Endothelial cell of umbilical vein (primary cell): Measurements from ENCODE around the gene PRM1. TPM values are rescaled to one million over a fixed set of nuclear protein-coding genes. Genes with fewer than 3 reads are reported as not detected.

Experiments
- BruUV-seq: library from RNA; stranded (reverse); fragments of 400-500 nt; replicated peaks from 2 replicates; lab custom pipeline; 2021; lab: Mats Ljungman, UMichigan
- CTCF ChIA-PET: fragments of 300-600, 350-600 bp; sonication (Branson Sonifier 250); formaldehyde crosslinking; loops from one replicate; lab custom pipeline; 2021; ENCODE audit warnings: antibody characterized with exemption, inconsistent platforms; lab: Charles Lee
- POLR2A ChIA-PET: fragments of 300-600, 350-600 bp; sonication (Branson Sonifier 250); formaldehyde crosslinking; loops from one replicate; lab custom pipeline; 2021; ENCODE audit warnings: antibody characterized with exemption, inconsistent platforms; lab: Charles Lee
- DNase-seq: peaks from one replicate; pipeline ENCODE4 v3.0.0-alpha.2; 2011; ENCODE audit warnings: low read depth, low spot score
- FAIRE-seq: peaks from 2 replicates; lab custom pipeline; 2011; peaks lifted over from hg19 to GRCh38; lab: Jason Lieb, UNC
- H2AFZ ChIP-seq: 2 replicates; pipeline ENCODE4 v1.6.0; 2012; ENCODE audit warnings: low read depth, low read length, control low read depth, inconsistent platforms
- H3K27ac ChIP-seq: 2 replicates; pipeline ENCODE4 v1.5.1; 2011; ENCODE audit warnings: low read depth, mild to moderate bottlenecking, control low read depth, low read length, moderate library complexity; ENCODE audit not compliant: insufficient read depth
- H3K27me3 ChIP-seq, 2 experiments: 2 replicates each; pipeline versions ENCODE4 v1.6.0 to v1.6.1; 2011; ENCODE audit warnings: low read length in 2 of 2, mixed read lengths in 1 of 2; ENCODE audit not compliant: control insufficient read depth in 2 of 2, insufficient read depth in 2 of 2
- H3K36me3 ChIP-seq, 2 experiments: 2 replicates in 1 of 2; 3 replicates in 1 of 2; pipeline ENCODE4 v1.5.1; 2011; ENCODE audit warnings: low read length in 2 of 2, mild to moderate bottlenecking in 1 of 2, moderate library complexity in 1 of 2; ENCODE audit not compliant: control insufficient read depth in 2 of 2, insufficient read depth in 2 of 2; ENCODE audit errors: extremely low read depth in 1 of 2
- H3K4me1 ChIP-seq: 3 replicates; pipeline ENCODE4 v1.5.1; 2011; ENCODE audit warnings: mild to moderate bottlenecking, low read length; ENCODE audit not compliant: control insufficient read depth, insufficient read depth; ENCODE audit errors: extremely low read depth
- H3K4me2 ChIP-seq: 2 replicates; pipeline ENCODE4 v1.6.1; 2011; ENCODE audit warnings: low read length, control low read depth, mixed read lengths; ENCODE audit not compliant: insufficient read depth
- H3K4me3 ChIP-seq, 3 experiments: fragments of 200-600 bp in 1 of 3; sonication (generic), shearing (Covaris generic) in 1 of 3; replicated peaks in 1 of 3; 2 replicates each; pipeline ENCODE4 v1.5.1; 2011 to 2016; ENCODE audit warnings: control low read depth in 3 of 3, low read length in 3 of 3, mild to moderate bottlenecking in 2 of 3, inconsistent platforms in 1 of 3, low read depth in 1 of 3, moderate library complexity in 1 of 3; ENCODE audit not compliant: insufficient read depth in 1 of 3
- H3K79me2 ChIP-seq: 2 replicates; pipeline ENCODE4 v1.6.0; 2012; ENCODE audit warnings: low read length, inconsistent platforms; ENCODE audit not compliant: control insufficient read depth, insufficient read depth
- H3K9ac ChIP-seq: replicated peaks from 2 replicates; pipeline ENCODE3; 2011; ENCODE audit warnings: low read length, control low read depth; ENCODE audit not compliant: insufficient read depth; ENCODE audit errors: extremely low read depth
- H3K9me1 ChIP-seq: replicated peaks from 3 replicates; pipeline ENCODE4 v1.6.0; 2011; ENCODE audit warnings: mild to moderate bottlenecking, low read length; ENCODE audit not compliant: control insufficient read depth, insufficient read depth; ENCODE audit errors: extremely low read depth
- H3K9me3 ChIP-seq: replicated peaks from 2 replicates; pipeline ENCODE4 v1.5.1; 2012; ENCODE audit warnings: low read length, inconsistent platforms; ENCODE audit not compliant: control insufficient read depth, insufficient read depth
- H4K20me1 ChIP-seq: replicated peaks from 2 replicates; pipeline ENCODE3; 2011; ENCODE audit warnings: mild to moderate bottlenecking, low read length; ENCODE audit not compliant: control insufficient read depth, insufficient read depth; ENCODE audit errors: extremely low read depth
- FOS ChIP-seq: IDR thresholded peaks from 2 replicates; pipeline ENCODE4 v1.6.1; 2011; ENCODE audit warnings: mild to moderate bottlenecking, low read length, moderate library complexity, borderline replicate concordance; ENCODE audit not compliant: insufficient read depth
- GATA2 ChIP-seq: IDR thresholded peaks from 2 replicates; pipeline ENCODE4 v1.7.0; 2011; ENCODE audit warnings: low read depth, mild to moderate bottlenecking, moderate library complexity, mixed read lengths, low read length; ENCODE audit not compliant: insufficient read length, insufficient read depth
- JUN ChIP-seq: IDR thresholded peaks from 2 replicates; pipeline ENCODE4 v1.6.1; 2011; ENCODE audit warnings: borderline replicate concordance, low read depth; ENCODE audit not compliant: insufficient read length, insufficient read depth
- MYC ChIP-seq: IDR thresholded peaks from one replicate; pipeline ENCODE4 v1.6.1; 2011; ENCODE audit warnings: mild to moderate bottlenecking, low read depth, low read length
- POLR2A ChIP-seq: IDR thresholded peaks from 2 replicates; pipeline ENCODE4 v1.6.1; 2012; ENCODE audit warnings: low read depth, mild to moderate bottlenecking, control low read depth, low read length
- POLR2AphosphoS5 ChIP-seq: IDR thresholded peaks from 2 replicates; pipeline ENCODE4 v1.6.1; 2012; ENCODE audit warnings: low read depth, mild to moderate bottlenecking, control low read depth, low read length, moderate library complexity; ENCODE audit not compliant: insufficient read depth
- dilution Hi-C: fragments of 300-500 bp; cut with MboI; formaldehyde crosslinking; loops from one replicate; pipeline ENCODE4 v1.15.0; 2019; ENCODE audit warnings: low sequenced_read_pairs; ENCODE audit not compliant: extremely low pct_ligation_motif_present
- intact Hi-C: fragments of 100-400 bp; cut with micrococcal nuclease; formaldehyde crosslinking; loops from one replicate; pipeline ENCODE4 v1.10.0; 2022
- polyA plus RNA-seq, 4 experiments: library from polyadenylated mRNA; depleted of rRNA in 3 of 4; stranded (reverse) in 3 of 4; unstranded in 1 of 4; fragments of >200 nt; gene quantifications; 2 replicates each; pipeline versions ENCODE4 v1.2.1 to v1.2.3, GENCODE V29; 2011 to 2012; ENCODE audit warnings: missing spikeins in 1 of 4
- total RNA-seq: library from RNA; stranded (reverse); gene quantifications from 2 replicates; pipeline ENCODE4 v1.2.3, GENCODE V29; 2021
- TF ChIP-seq, protein P1 (sequence below): IDR thresholded peaks from 2 replicates; pipeline ENCODE4 v1.6.1; 2011; ENCODE audit not compliant: insufficient read depth, insufficient read length

The PRM1 gene
- total and polyA plus RNA-seq, 2 donors (not counting 3 experiments of a cell fraction or from before 2014, with no cell fraction given) = not detected

GRCh38 chr16:11302977-11303376 lies 21.8 kb upstream of the PRM1 start:
- BruUV-seq = no TSS peak
- Histone ChIP-seq H3K27ac (no peak overlapping the region), H3K36me3 (no peaks in the 10 kb centered on the region), H3K4me2 (no peak overlapping the region), H3K9ac (no peak overlapping the region), H3K9me1 (no peaks in the 10 kb centered on the region), H3K79me2 (no peaks in the 10 kb centered on the region), H3K4me3 (no peak overlapping the region), H4K20me1 (no peaks in the 10 kb centered on the region), H2AFZ (peak overlapping the region; percentile 83), H3K9me3 (no peaks in the 10 kb centered on the region), H3K4me1 (no peaks in the 10 kb centered on the region), H3K27me3 (no peaks in the 10 kb centered on the region)
- CTCF ChIA-PET = no interaction called here
- dilution Hi-C loops (no loop called here), intact Hi-C loops (no loop called here)
- POLR2A ChIA-PET = no interaction called here
- FAIRE-seq (no peak), DNase-seq (no peak)
- TF ChIP-seq POLR2AphosphoS5 = no peak
- TF ChIP-seq GATA2 = no peak
- no peak for TF ChIP-seq JUN
- TF ChIP-seq, protein P1, sequence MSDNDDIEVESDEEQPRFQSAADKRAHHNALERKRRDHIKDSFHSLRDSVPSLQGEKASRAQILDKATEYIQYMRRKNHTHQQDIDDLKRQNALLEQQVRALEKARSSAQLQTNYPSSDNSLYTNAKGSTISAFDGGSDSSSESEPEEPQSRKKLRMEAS = no peak
- no peak for TF ChIP-seq MYC
- TF ChIP-seq FOS = no peak
- TF ChIP-seq POLR2A = no peak
